GOT3 (cell line): Measurements from ENCODE around the gene LPIN1.
"Not testable (repeated sequence)": the region's sequence is repeated elsewhere in the genome, so short reads cannot be mapped to it uniquely, and the experiment has no call there.

Source experiments
- DNase-seq: peaks from one replicate; lab custom pipeline; 2025; ENCODE audit warnings: mixed read lengths; lab: John Stamatoyannopoulos, UW

Gene LPIN1

GRCh38 chr2:11716689-11717321, 29.6 kb upstream of the LPIN1 start:
- no peak for DNase-seq

- no peak for DNase-seq
Observed at GRCh38 chr2:11717623-11718022, 28.8 kb upstream of the LPIN1 start.

GRCh38 chr2:11718606-11719005, 27.8 kb upstream of the LPIN1 start:
- DNase-seq: no peak

GRCh38 chr2:11719230-11719977, 27.0 kb upstream of the LPIN1 start:
- no peak for DNase-seq

- no peak for DNase-seq
Observed at GRCh38 chr2:11720752-11721151, 25.7 kb upstream of the LPIN1 start.

- no peak for DNase-seq
Observed at GRCh38 chr2:11722292-11723060, 24.0 kb upstream of the LPIN1 start.

GRCh38 chr2:11723061-11723371, 23.4 kb upstream of the LPIN1 start:
- DNase-seq: no peak

GRCh38 chr2:11724151-11724550, 22.3 kb upstream of the LPIN1 start:
- DNase-seq: no peak

GRCh38 chr2:11726384-11726783, 20.0 kb upstream of the LPIN1 start:
- DNase-seq: no peak

GRCh38 chr2:11729362-11730212, 16.8 kb upstream of the LPIN1 start:
- no peak for DNase-seq

GRCh38 chr2:11731214-11731984, 15.0 kb upstream of the LPIN1 start:
- DNase-seq: not testable (repeated sequence)

GRCh38 chr2:11732587-11732986, 13.8 kb upstream of the LPIN1 start:
- no peak for DNase-seq

- DNase-seq: not testable (repeated sequence)
Observed at GRCh38 chr2:11737852-11738251, 8.6 kb upstream of the LPIN1 start.

GRCh38 chr2:11738589-11739436, 7.6 kb upstream of the LPIN1 start:
- peak; percentile 8 for DNase-seq

GRCh38 chr2:11740723-11741122, 5.7 kb upstream of the LPIN1 start:
- DNase-seq: no peak

GRCh38 chr2:11742317-11742701, 4.1 kb upstream of the LPIN1 start:
- no peak for DNase-seq

- no peak for DNase-seq
Observed at GRCh38 chr2:11742702-11743357, 3.6 kb upstream of the LPIN1 start.

GRCh38 chr2:11743366-11743765, 3.1 kb upstream of the LPIN1 start:
- no peak for DNase-seq

GRCh38 chr2:11743846-11744553, 2.4 kb upstream of the LPIN1 start:
- peak; percentile 87 for DNase-seq
